ENCODE measurements around the gene ADAM12.

DNA sequence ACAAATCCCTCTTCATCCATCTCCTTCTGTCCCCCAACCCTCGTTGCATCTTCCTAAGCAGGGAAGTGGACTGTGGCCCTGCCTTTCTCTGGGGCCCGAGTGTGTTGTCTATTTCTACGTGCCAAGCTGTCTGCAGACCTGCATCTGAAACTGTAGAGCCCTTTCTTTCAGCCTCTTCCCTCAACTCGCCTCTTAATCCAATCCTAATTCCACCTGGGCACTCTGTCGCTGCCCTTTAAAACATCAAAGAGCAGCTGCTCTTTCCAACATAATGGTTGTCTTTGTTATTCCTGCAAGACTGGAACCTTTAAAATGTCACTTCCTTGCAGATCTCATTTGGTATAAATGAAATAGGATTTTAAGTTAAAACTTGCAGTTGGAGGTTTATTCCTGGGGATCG is 21.5 kb upstream of the ADAM12 start:
- TF ChIP-seq ZNF274 (IDR thresholded peaks at IDR 0.05; ENCODE audit: low read depth, low read length) (no peak), YY1 (IDR thresholded peaks at IDR 0.05; ENCODE audit: insufficient read depth, insufficient read length) (no peak), SUZ12 (IDR thresholded peaks at IDR 0.05; ENCODE audit: extremely low read depth, insufficient read depth, insufficient read length) (no peak)

Measured in NT2/D1 (cell line).